Mesendoderm (in vitro differentiated cells): ENCODE data around the gene HMCN2.
A peak's percentile ranks its signal among the peaks of the same experiment; 100 is the strongest.
"Not testable (repeated sequence)": the region's sequence is repeated elsewhere in the genome, so short reads cannot be mapped to it uniquely, and the experiment has no call there.

Experiments
- DNase-seq: peaks from one replicate; pipeline ENCODE4 v3.0.0; 2013
- H2AK5ac ChIP-seq: 2 replicates; pipeline ENCODE4 v1.6.1; 2013; ENCODE audit warnings: low read length, inconsistent platforms
- H2BK120ac ChIP-seq: 2 replicates; pipeline ENCODE4 v1.6.1; 2013; ENCODE audit warnings: low read depth, mild to moderate bottlenecking, low read length, moderate library complexity, mixed read lengths
- H2BK15ac ChIP-seq: replicated peaks from 2 replicates; pipeline ENCODE4 v1.6.1; 2013; ENCODE audit warnings: low read depth, mild to moderate bottlenecking, moderate library complexity
- H2BK5ac ChIP-seq: 2 replicates; pipeline ENCODE4 v1.6.1; 2013; ENCODE audit warnings: low read length, inconsistent platforms
- H3K18ac ChIP-seq: 2 replicates; pipeline ENCODE4 v1.6.1; 2013; ENCODE audit warnings: mild to moderate bottlenecking, low read length, mixed read lengths
- H3K23ac ChIP-seq: one replicate; pipeline ENCODE4 v1.6.1; 2013; ENCODE audit warnings: low read length
- H3K27ac ChIP-seq: 2 replicates; pipeline ENCODE4 v1.5.1; 2013; ENCODE audit warnings: low read depth, mild to moderate bottlenecking, inconsistent platforms, low read length, moderate library complexity
- H3K27me3 ChIP-seq: 2 replicates; pipeline ENCODE4 v1.6.1; 2013; ENCODE audit warnings: low read length, control low read depth, mild to moderate bottlenecking, inconsistent platforms; ENCODE audit not compliant: insufficient read depth, poor library complexity
- H3K36me3 ChIP-seq: 2 replicates; pipeline ENCODE4 v1.6.1; 2013; ENCODE audit warnings: low read length, inconsistent platforms; ENCODE audit not compliant: control insufficient read depth, insufficient read depth
- H3K4ac ChIP-seq: one replicate; pipeline ENCODE4 v1.6.1; 2013; ENCODE audit warnings: low read depth, mild to moderate bottlenecking, low read length, moderate library complexity
- H3K4me1 ChIP-seq: 2 replicates; pipeline ENCODE4 v1.6.1; 2013; ENCODE audit warnings: low read depth, low read length, inconsistent platforms; ENCODE audit not compliant: control insufficient read depth
- H3K4me2 ChIP-seq: 2 replicates; pipeline ENCODE4 v1.6.1; 2013; ENCODE audit warnings: low read length
- H3K4me3 ChIP-seq: 2 replicates; pipeline ENCODE4 v1.5.1; 2013; ENCODE audit warnings: mild to moderate bottlenecking, low read length
- H3K56ac ChIP-seq: one replicate; pipeline ENCODE4 v1.6.1; 2013; ENCODE audit warnings: low read length
- H3K79me1 ChIP-seq: 2 replicates; pipeline ENCODE4 v1.6.1; 2013; ENCODE audit warnings: low read length, inconsistent platforms
- H3K79me2 ChIP-seq: 2 replicates; pipeline ENCODE4 v1.6.1; 2013; ENCODE audit warnings: mild to moderate bottlenecking, low read length; ENCODE audit not compliant: control insufficient read depth, insufficient read depth
- H3K9ac ChIP-seq: 2 replicates; pipeline ENCODE4 v1.6.1; 2013; ENCODE audit warnings: low read length, inconsistent platforms
- H4K5ac ChIP-seq: one replicate; pipeline ENCODE4 v1.6.1; 2013; ENCODE audit warnings: low read length
- H4K8ac ChIP-seq: one replicate; pipeline ENCODE4 v1.6.1; 2013; ENCODE audit warnings: low read depth, mild to moderate bottlenecking, control low read depth, low read length, moderate library complexity
- WGBS: extraction: QIAGEN DNeasy Blood & Tissue Kit; methylation state at CpG from one replicate; pipeline ENCODE4 v1.1.7; 2013; ENCODE audit warnings: low lambda C conversion rate, missing lambda C conversion rate; ENCODE audit not compliant: insufficient coverage; ENCODE audit errors: extremely low coverage; 5-methylcytosine and 5-hydroxymethylcytosine counted together

Gene HMCN2

DNA sequence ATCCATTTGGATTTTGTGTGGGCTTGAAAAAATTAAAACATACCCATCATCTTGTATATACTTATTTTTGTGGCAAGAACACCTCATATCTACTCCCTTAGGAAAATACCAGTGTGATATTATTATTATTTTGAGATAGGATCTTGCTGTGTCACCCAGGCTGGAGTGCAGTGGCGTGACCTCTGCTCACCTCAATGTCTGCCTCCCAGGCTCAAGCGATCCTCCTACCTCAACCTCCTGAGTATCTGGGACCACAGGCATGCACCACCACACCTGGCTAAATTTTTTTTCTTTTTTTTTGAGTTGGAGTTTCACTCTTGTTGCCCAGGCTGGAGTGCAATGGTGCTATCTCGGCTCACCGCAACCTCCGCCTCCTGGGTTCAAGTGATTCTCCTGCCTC is 169.1 kb downstream of the HMCN2 start:
- H3K9ac ChIP-seq, H3K4me2 ChIP-seq, H3K56ac ChIP-seq, H2BK5ac ChIP-seq, H3K27ac ChIP-seq, H4K5ac ChIP-seq, H3K79me1 ChIP-seq, H3K23ac ChIP-seq, H3K79me2 ChIP-seq, H3K18ac ChIP-seq, H3K27me3 ChIP-seq, H3K36me3 ChIP-seq, H2AK5ac ChIP-seq, H2BK120ac ChIP-seq, H4K8ac ChIP-seq, H3K4me3 ChIP-seq, H3K4ac ChIP-seq, H2BK15ac ChIP-seq, DNase-seq, H3K4me1 ChIP-seq: not testable (repeated sequence)
- WGBS, result no CpG with 5 or more reads among the region's 5 CpGs

DNA sequence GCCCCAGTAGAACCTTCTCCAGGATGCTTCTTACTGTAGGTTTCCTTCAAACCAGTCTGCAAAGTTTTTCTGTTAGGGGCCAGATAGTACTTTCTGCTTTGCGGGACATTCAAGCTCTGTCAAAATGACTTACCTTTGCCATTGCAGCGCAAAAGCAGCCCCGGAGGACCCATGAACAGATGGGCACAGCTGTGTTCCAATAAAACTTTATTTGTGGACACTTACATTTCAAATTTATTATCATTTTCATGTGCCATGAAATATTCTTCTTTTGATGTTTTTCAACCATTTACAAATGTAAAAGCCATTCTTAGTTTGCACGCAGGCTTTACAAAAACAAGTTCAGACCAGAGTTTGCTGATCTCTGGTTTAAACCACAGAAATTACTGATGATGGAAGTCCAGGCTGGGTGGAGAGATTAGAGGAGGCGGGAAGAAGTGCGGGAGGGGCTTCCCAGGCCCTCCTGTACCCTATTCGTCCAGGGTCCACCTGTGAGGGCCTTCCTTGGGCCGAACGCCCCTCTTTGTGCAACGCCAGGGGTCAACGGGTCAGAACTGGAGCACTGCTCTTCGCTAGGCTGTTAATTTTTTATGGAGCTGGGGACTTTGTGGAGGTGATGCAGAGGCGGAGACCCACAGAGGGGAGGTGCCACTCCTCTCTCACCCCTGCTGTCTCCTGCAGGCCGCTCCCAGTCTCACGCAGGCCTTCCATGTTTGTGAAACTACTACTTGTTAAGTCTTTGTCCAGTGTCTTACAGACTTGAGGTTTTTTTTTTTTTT is 171.6 kb downstream of the HMCN2 start:
- Histone ChIP-seq H3K4me3 (no peak overlapping the region), H3K79me2 (no peaks in the 10 kb centered on the region), H3K4ac (no peak overlapping the region), H3K27ac (no peak overlapping the region), H3K4me2 (no peak overlapping the region), H3K36me3 (no peaks in the 10 kb centered on the region), H3K79me1 (no peaks in the 10 kb centered on the region), H3K9ac (no peak overlapping the region), H3K18ac (no peak overlapping the region), H3K23ac (no peak overlapping the region), H2BK120ac (no peak overlapping the region), H4K5ac (no peak overlapping the region), H2AK5ac (no peak overlapping the region), H4K8ac (no peak overlapping the region), H3K4me1 (no peaks in the 10 kb centered on the region), H3K27me3 (peaks cover 2% of the 10 kb centered on the region), H2BK5ac (no peak overlapping the region), H2BK15ac (no peak overlapping the region), H3K56ac (no peak overlapping the region)
- no peak for DNase-seq
- no CpG with 5 or more reads among the region's 15 CpGs for WGBS

DNA sequence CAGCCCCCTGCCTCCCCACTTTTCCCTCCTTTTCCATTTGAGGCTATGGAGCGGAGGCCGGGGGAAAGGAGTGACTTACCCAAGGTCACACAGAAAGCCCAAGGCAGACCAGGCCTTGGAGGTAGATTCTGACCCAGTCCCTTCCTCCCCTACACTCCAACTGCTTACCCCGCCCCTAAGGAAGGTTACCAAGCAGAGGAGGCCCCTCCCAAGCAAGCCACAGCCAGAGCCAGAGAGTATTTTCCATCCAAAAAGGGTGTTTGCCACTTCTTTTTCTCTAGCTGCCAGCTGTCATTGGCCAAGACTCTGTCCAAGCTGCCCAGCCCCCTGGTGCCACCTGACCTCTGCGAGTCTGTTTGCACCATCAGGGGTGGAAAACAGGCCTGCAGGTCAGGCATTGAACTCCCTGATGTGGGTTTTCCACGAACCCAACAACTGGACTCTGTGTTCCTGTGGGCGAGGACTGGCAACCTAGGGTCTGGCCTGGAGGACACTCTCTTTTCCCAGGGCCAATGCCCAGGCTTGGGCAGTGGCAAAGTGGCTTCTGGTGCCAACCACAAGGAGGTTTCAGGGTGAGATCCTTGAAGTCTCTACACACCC is 172.9 kb downstream of the HMCN2 start:
- H3K18ac ChIP-seq, result no peak overlapping the region
- H3K56ac ChIP-seq, result peak overlapping the region; percentile 19
- H2BK15ac ChIP-seq, result no peak overlapping the region
- no CpG with 5 or more reads among the region's 6 CpGs for WGBS
- DNase-seq, result no peak
- no peaks in the 10 kb centered on the region for H3K79me2 ChIP-seq
- no peak overlapping the region for H3K9ac ChIP-seq
- no peaks in the 10 kb centered on the region for H3K36me3 ChIP-seq
- H4K5ac ChIP-seq, result no peak overlapping the region
- no peak overlapping the region for H3K4ac ChIP-seq
- no peak overlapping the region for H2AK5ac ChIP-seq
- H2BK120ac ChIP-seq, result no peak overlapping the region
- H3K23ac ChIP-seq, result no peak overlapping the region
- H3K27me3 ChIP-seq, result peaks cover 2% of the 10 kb centered on the region
- no peaks in the 10 kb centered on the region for H3K4me1 ChIP-seq
- H4K8ac ChIP-seq, result no peak overlapping the region
- H3K4me2 ChIP-seq, result no peak overlapping the region
- H3K4me3 ChIP-seq, result no peak overlapping the region
- H2BK5ac ChIP-seq, result no peak overlapping the region
- no peak overlapping the region for H3K27ac ChIP-seq
- H3K79me1 ChIP-seq, result no peaks in the 10 kb centered on the region

DNA sequence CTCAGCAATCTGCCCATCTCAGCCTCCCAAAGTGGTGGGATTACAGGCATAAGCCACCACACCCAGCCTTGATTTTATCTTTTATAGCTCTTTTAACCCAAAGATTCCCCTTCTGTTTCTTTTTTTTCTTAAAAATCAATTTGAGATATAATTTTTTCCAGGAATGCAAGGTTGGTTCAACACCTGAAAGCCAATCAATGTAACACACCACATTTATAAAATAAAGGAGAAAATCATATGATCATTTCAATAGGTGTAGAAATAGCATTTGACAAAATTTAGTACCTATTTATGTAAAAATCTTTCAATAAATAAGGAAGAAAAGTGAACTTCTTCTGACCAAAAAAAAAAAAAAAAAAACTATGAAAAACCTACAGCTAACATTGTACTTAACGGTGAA is 175.5 kb downstream of the HMCN2 start:
- no peaks in the 10 kb centered on the region for H3K79me1 ChIP-seq
- no peak overlapping the region for H3K4me3 ChIP-seq
- H3K23ac ChIP-seq, result no peak overlapping the region
- no peak overlapping the region for H4K5ac ChIP-seq
- no peak overlapping the region for H3K18ac ChIP-seq
- H3K36me3 ChIP-seq, result no peaks in the 10 kb centered on the region
- H3K79me2 ChIP-seq, result no peaks in the 10 kb centered on the region
- no peak overlapping the region for H3K4ac ChIP-seq
- no peak overlapping the region for H3K9ac ChIP-seq
- no peak overlapping the region for H2BK120ac ChIP-seq
- H2BK5ac ChIP-seq, result no peak overlapping the region
- peaks cover under 1% of the 10 kb centered on the region for H3K4me1 ChIP-seq
- H3K27me3 ChIP-seq, result no peaks in the 10 kb centered on the region
- no peak overlapping the region for H2AK5ac ChIP-seq
- no peak for DNase-seq
- H3K27ac ChIP-seq, result no peak overlapping the region
- H4K8ac ChIP-seq, result no peak overlapping the region
- no CpG with 5 or more reads among the region's 1 CpG for WGBS
- H3K56ac ChIP-seq, result no peak overlapping the region
- no peak overlapping the region for H3K4me2 ChIP-seq
- H2BK15ac ChIP-seq, result no peak overlapping the region

DNA sequence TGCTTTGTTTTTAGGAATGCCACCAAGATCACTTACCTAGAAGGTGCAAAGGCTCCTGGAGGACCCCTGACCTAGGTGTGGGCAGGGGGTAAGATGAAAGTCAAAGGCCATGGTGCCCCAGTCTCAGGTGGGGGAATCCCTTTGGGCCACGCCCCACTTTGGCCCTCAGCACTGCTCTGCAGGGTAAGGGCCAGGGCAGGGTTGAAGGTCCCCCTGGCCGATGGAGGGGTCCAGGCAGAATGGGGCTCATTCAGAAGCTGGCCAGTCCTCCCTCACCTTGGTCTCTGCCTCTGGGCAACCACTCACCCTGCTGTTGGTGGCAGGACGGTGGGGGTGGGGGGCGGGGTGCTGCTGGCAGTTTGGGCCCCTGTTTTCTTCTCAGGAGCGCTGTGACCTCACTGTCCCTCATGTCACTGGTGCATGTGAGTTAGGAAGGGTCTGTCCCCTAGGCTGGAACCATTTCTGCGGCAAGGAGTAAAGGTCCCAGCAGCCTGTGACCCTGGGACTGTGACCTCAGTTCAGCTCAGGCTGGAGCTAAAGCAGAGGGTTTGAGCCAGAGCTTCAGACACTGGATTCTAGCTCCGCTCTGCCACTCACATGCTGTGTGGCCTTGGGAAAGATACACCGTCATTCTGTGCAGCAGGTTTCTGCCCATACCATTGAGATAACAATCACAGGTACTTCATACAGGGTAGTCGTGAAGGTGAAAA is 177.3 kb downstream of the HMCN2 start:
- Histone ChIP-seq H4K8ac (no peak overlapping the region), H4K5ac (no peak overlapping the region), H3K79me2 (no peaks in the 10 kb centered on the region), H2BK15ac (no peak overlapping the region), H3K4me2 (no peak overlapping the region), H3K79me1 (no peaks in the 10 kb centered on the region), H3K36me3 (no peaks in the 10 kb centered on the region), H3K18ac (no peak overlapping the region), H3K23ac (no peak overlapping the region), H3K4me3 (no peak overlapping the region), H2BK120ac (no peak overlapping the region), H2BK5ac (no peak overlapping the region), H3K27ac (no peak overlapping the region), H2AK5ac (no peak overlapping the region), H3K4me1 (peaks cover 12% of the 10 kb centered on the region), H3K27me3 (no peaks in the 10 kb centered on the region), H3K9ac (no peak overlapping the region), H3K56ac (no peak overlapping the region), H3K4ac (no peak overlapping the region)
- DNase-seq, result no peak
- WGBS, result no CpG with 5 or more reads among the region's 9 CpGs
